H1 (cell line): ENCODE results near the gene NRTN. TPM values are rescaled to one million over a fixed set of nuclear protein-coding genes. Genes with fewer than 3 reads are reported as not detected.

ENCODE experiments used
- CTCF ChIA-PET: fragments of 300-600 bp; sonication (Branson Sonifier 250); formaldehyde crosslinking; loops from one replicate; lab custom pipeline; 2021; ENCODE audit not compliant: partially characterized antibody; lab: Charles Lee
- POLR2A ChIA-PET: fragments of 300-600 bp; sonication (Branson Sonifier 250); formaldehyde crosslinking; loops from one replicate; lab custom pipeline; 2021; ENCODE audit warnings: inconsistent platforms; ENCODE audit not compliant: partially characterized antibody; lab: Charles Lee
- DNase-seq, 2 experiments: peaks; one replicate each; pipeline versions ENCODE4 v3.0.0 to v3.0.0-alpha.2; 2010 to 2022; ENCODE audit warnings: low spot score in 2 of 2, low read depth in 1 of 2, mixed read lengths in 1 of 2
- FAIRE-seq: peaks from 2 replicates; lab custom pipeline; 2011; peaks lifted over from hg19 to GRCh38; lab: Jason Lieb, UNC
- H2AFZ ChIP-seq: 2 replicates; pipeline ENCODE4 v1.8.1; 2012; ENCODE audit warnings: low read length, inconsistent platforms
- H2AK5ac ChIP-seq: 2 replicates; pipeline ENCODE4 v1.6.1; 2013; ENCODE audit warnings: low read depth, low read length
- H2BK120ac ChIP-seq: replicated peaks from 2 replicates; pipeline ENCODE3; 2013; ENCODE audit warnings: low read depth, low read length, inconsistent platforms
- H2BK12ac ChIP-seq: 2 replicates; pipeline ENCODE4 v1.6.1; 2013; ENCODE audit warnings: low read depth, low read length
- H2BK15ac ChIP-seq: 2 replicates; pipeline ENCODE4 v1.6.1; 2013; ENCODE audit warnings: low read length
- H2BK20ac ChIP-seq: 2 replicates; pipeline ENCODE4 v1.6.1; 2013; ENCODE audit warnings: low read length
- H2BK5ac ChIP-seq: 2 replicates; pipeline ENCODE4 v1.6.1; 2013; ENCODE audit warnings: low read depth, low read length
- H3K14ac ChIP-seq: 2 replicates; pipeline ENCODE4 v1.6.1; 2013; ENCODE audit warnings: inconsistent platforms; ENCODE audit not compliant: insufficient read length
- H3K18ac ChIP-seq: 2 replicates; pipeline ENCODE4 v1.6.1; 2013; ENCODE audit warnings: low read length; ENCODE audit errors: extremely low read depth
- H3K23ac ChIP-seq: 2 replicates; pipeline ENCODE4 v1.6.1; 2013; ENCODE audit warnings: inconsistent platforms; ENCODE audit not compliant: insufficient read length
- H3K23me2 ChIP-seq: 2 replicates; pipeline ENCODE4 v1.6.1; 2013; ENCODE audit warnings: low read depth, low read length
- H3K27ac ChIP-seq: 2 replicates; pipeline ENCODE4 v1.6.1; 2011; ENCODE audit warnings: low read depth, low read length, inconsistent platforms
- H3K27me3 ChIP-seq, 4 experiments: replicated peaks in 1 of 4; 1 replicate in 1 of 4; 2 replicates in 3 of 4; pipeline versions ENCODE4 v1.6.1 to v1.8.1; 2011 to 2013; ENCODE audit warnings: low read length in 3 of 4, mild to moderate bottlenecking in 3 of 4, inconsistent platforms in 2 of 4, mixed read lengths in 2 of 4, moderate library complexity in 1 of 4; ENCODE audit not compliant: control insufficient read depth in 3 of 4, insufficient read depth in 3 of 4; ENCODE audit errors: extremely low read depth in 1 of 4
- H3K36me3 ChIP-seq, 4 experiments: 2 replicates each; pipeline versions ENCODE4 v1.6.1 to v1.8.1; 2011 to 2013; ENCODE audit warnings: mild to moderate bottlenecking in 4 of 4, low read length in 3 of 4, moderate library complexity in 2 of 4, control low read depth in 1 of 4, inconsistent platforms in 1 of 4; ENCODE audit not compliant: insufficient read depth in 4 of 4, control insufficient read depth in 2 of 4
- H3K4ac ChIP-seq: replicated peaks from 2 replicates; pipeline ENCODE3; 2013; ENCODE audit warnings: low read length, low read depth, mixed read lengths, inconsistent platforms; ENCODE audit not compliant: insufficient read length
- H3K4me1 ChIP-seq, 4 experiments: replicated peaks in 1 of 4; 1 replicate in 1 of 4; 2 replicates in 3 of 4; pipeline versions ENCODE4 v1.6.1 to v1.8.1; 2011 to 2013; ENCODE audit warnings: low read length in 3 of 4, inconsistent platforms in 2 of 4, mixed read lengths in 1 of 4; ENCODE audit not compliant: insufficient read depth in 4 of 4, control insufficient read depth in 3 of 4
- H3K4me2 ChIP-seq, 2 experiments: 2 replicates each; pipeline versions ENCODE4 v1.6.1 to v1.8.1; 2011 to 2013; ENCODE audit warnings: low read depth in 2 of 2, low read length in 2 of 2, control low read depth in 1 of 2, inconsistent platforms in 1 of 2, mild to moderate bottlenecking in 1 of 2; ENCODE audit not compliant: insufficient read depth in 1 of 2
- H3K4me3 ChIP-seq, 4 experiments: fragments of 200-600, 300-600 bp in 1 of 4; sonication (generic), shearing (Covaris generic), sonication (Bioruptor Twin) in 1 of 4; 2 replicates each; pipeline versions ENCODE4 v1.5.1 to v1.8.1; 2011 to 2016; ENCODE audit warnings: low read length in 4 of 4, low read depth in 3 of 4, control low read depth in 2 of 4, inconsistent platforms in 2 of 4, mild to moderate bottlenecking in 2 of 4, mixed read lengths in 1 of 4, moderate library complexity in 1 of 4; ENCODE audit not compliant: insufficient read depth in 2 of 4; ENCODE audit errors: extremely low read depth in 1 of 4
- H3K56ac ChIP-seq: replicated peaks from 2 replicates; pipeline ENCODE3; 2013; ENCODE audit warnings: low read depth, mild to moderate bottlenecking, mixed read lengths, low read length, inconsistent platforms; ENCODE audit not compliant: insufficient read length
- H3K79me1 ChIP-seq: 2 replicates; pipeline ENCODE4 v1.6.1; 2013; ENCODE audit warnings: low read depth, low read length, control low read depth
- H3K79me2 ChIP-seq, 2 experiments: 2 replicates each; pipeline versions ENCODE4 v1.6.1 to v1.8.1; 2012 to 2013; ENCODE audit warnings: low read length in 2 of 2, mild to moderate bottlenecking in 2 of 2, inconsistent platforms in 1 of 2; ENCODE audit not compliant: insufficient read depth in 2 of 2, control insufficient read depth in 1 of 2
- H3K9ac ChIP-seq, 4 experiments: replicated peaks in 1 of 4; 1 replicate in 1 of 4; 2 replicates in 3 of 4; pipeline versions ENCODE4 v1.6.1 to v1.8.1; 2011 to 2013; ENCODE audit warnings: low read depth in 3 of 4, low read length in 3 of 4, control low read depth in 2 of 4, mild to moderate bottlenecking in 2 of 4, moderate library complexity in 2 of 4, inconsistent platforms in 1 of 4; ENCODE audit errors: extremely low read depth in 1 of 4
- H3K9me3 ChIP-seq, 2 experiments: 2 replicates each; pipeline versions ENCODE4 v1.6.1 to v1.8.1; 2012 to 2013; ENCODE audit warnings: mild to moderate bottlenecking in 2 of 2, moderate library complexity in 2 of 2, control low read depth in 1 of 2, inconsistent platforms in 1 of 2, low read depth in 1 of 2, low read length in 1 of 2, mixed read lengths in 1 of 2; ENCODE audit not compliant: insufficient read depth in 2 of 2
- H4K20me1 ChIP-seq, 2 experiments: replicated peaks in 1 of 2; 2 replicates each; pipeline versions ENCODE3 to v1.8.1; 2011 to 2013; ENCODE audit warnings: inconsistent platforms in 2 of 2, low read length in 2 of 2, mild to moderate bottlenecking in 1 of 2; ENCODE audit not compliant: insufficient read depth in 2 of 2, control insufficient read depth in 1 of 2
- H4K5ac ChIP-seq: 2 replicates; pipeline ENCODE4 v1.6.1; 2013; ENCODE audit warnings: low read length, low read depth, mixed read lengths, inconsistent platforms; ENCODE audit not compliant: insufficient read length
- H4K8ac ChIP-seq: 2 replicates; pipeline ENCODE4 v1.8.0; 2013; ENCODE audit warnings: mild to moderate bottlenecking, moderate library complexity, low read length, inconsistent platforms; ENCODE audit not compliant: insufficient read depth; ENCODE audit errors: extremely low read depth
- H4K91ac ChIP-seq: replicated peaks from 2 replicates; pipeline ENCODE3; 2013; ENCODE audit warnings: low read length, mixed read lengths, inconsistent platforms; ENCODE audit not compliant: insufficient read length
- CREB1 ChIP-seq: IDR thresholded peaks from 2 replicates; pipeline ENCODE4 v1.6.1; 2012; ENCODE audit warnings: inconsistent platforms
- CTCF ChIP-seq, 3 experiments: IDR thresholded peaks; 1 replicate in 2 of 3; 2 replicates in 1 of 3; pipeline versions ENCODE4 v1.5.1 to v1.6.1; 2011; ENCODE audit warnings: low read length in 3 of 3, mild to moderate bottlenecking in 3 of 3, inconsistent platforms in 2 of 3, low read depth in 1 of 3, moderate library complexity in 1 of 3; ENCODE audit not compliant: insufficient read depth in 1 of 3; ENCODE audit errors: control extremely low read depth in 1 of 3
- EP300 ChIP-seq, 2 experiments: IDR thresholded peaks; 1 replicate in 1 of 2; 2 replicates in 1 of 2; pipeline ENCODE4 v1.6.1; 2011 to 2012; ENCODE audit warnings: low read depth in 2 of 2, low read length in 2 of 2, mild to moderate bottlenecking in 2 of 2, borderline replicate concordance in 1 of 2, inconsistent platforms in 1 of 2, moderate library complexity in 1 of 2
- KDM4A ChIP-seq: IDR thresholded peaks from one replicate; pipeline ENCODE4 v1.7.1; 2012; ENCODE audit warnings: low read depth, mild to moderate bottlenecking, moderate library complexity, low read length, inconsistent platforms; ENCODE audit not compliant: severe bottlenecking
- POU5F1 ChIP-seq: IDR thresholded peaks from 2 replicates; pipeline ENCODE4 v1.6.1; 2011; ENCODE audit warnings: low read depth, mild to moderate bottlenecking, low read length, moderate library complexity
- RAD21 ChIP-seq, 2 experiments: IDR thresholded peaks in 1 of 2; conservative IDR thresholded peaks in 1 of 2; 2 replicates each; pipeline ENCODE4 v1.6.1; 2011; ENCODE audit warnings: low read depth in 2 of 2, low read length in 2 of 2, improper control_type of control experiment in 1 of 2, inconsistent platforms in 1 of 2, mild to moderate bottlenecking in 1 of 2, moderate library complexity in 1 of 2
- SIX5 ChIP-seq: IDR thresholded peaks from 2 replicates; pipeline ENCODE4 v1.6.1; 2011; ENCODE audit warnings: mild to moderate bottlenecking, low read depth, low read length
- TBP ChIP-seq: IDR thresholded peaks from 2 replicates; pipeline ENCODE4 v1.6.1; 2011; ENCODE audit warnings: low read depth, low read length, improper control_type of control experiment
- TEAD4 ChIP-seq: IDR thresholded peaks from 2 replicates; pipeline ENCODE4 v1.6.1; 2012; ENCODE audit warnings: low read depth, low read length, inconsistent platforms, mixed read lengths
- WGBS, 2 experiments: shearing (Covaris generic) in 1 of 2; methylation state at CpG; one replicate each; pipeline versions ENCODE4 v1.1.6 to v1.1.7; 2013 to 2015; ENCODE audit warnings: low lambda C conversion rate in 2 of 2, mixed read lengths in 2 of 2, inconsistent platforms in 1 of 2, low coverage in 1 of 2, missing lambda C conversion rate in 1 of 2; ENCODE audit not compliant: insufficient replicate concordance in 2 of 2, insufficient coverage in 1 of 2, insufficient read length in 1 of 2; ENCODE audit errors: extremely low coverage in 1 of 2, missing lambda C conversion rate in 1 of 2; 5-methylcytosine and 5-hydroxymethylcytosine counted together
- polyA plus RNA-seq, 7 experiments: library from polyadenylated mRNA; depleted of rRNA in 3 of 7; stranded (reverse) in 5 of 7; unstranded in 2 of 7; fragments of >200 nt in 5 of 7; fragments of 200-250 nt in 2 of 7; gene quantifications; 1 replicate in 5 of 7; 2 replicates in 1 of 7; 4 replicates in 1 of 7; pipeline versions ENCODE4 v1.2.1 to v1.2.3, GENCODE V29; 2011 to 2013; ENCODE audit warnings: missing spikeins in 2 of 7, mixed read lengths in 2 of 7
- total RNA-seq: library from RNA; stranded (reverse); fragmentation: NEBNext Ultra II Directional; extraction: Animal tissue kit (Norgen Biotek cat#: 25700); gene quantifications from 2 replicates; pipeline ENCODE4 v1.2.1, GENCODE V29; 2021

The NRTN gene
- total and polyA plus RNA-seq, 2 of the 8 experiments (the other 6 are each of a cell fraction or from before 2014, with no cell fraction given): 3.9 to 5.3 TPM

- Histone ChIP-seq H3K27ac (no peak overlapping the region), H4K5ac (no peak overlapping the region), H3K27me3 (peaks cover 2 to 16% (median 8%) of the 10 kb centered on the region in 4 experiments; a peak in 6 of 7 replicates), H2BK5ac (no peak overlapping the region), H3K56ac (no peak overlapping the region), H3K4ac (no peak overlapping the region), H2BK15ac (no peak overlapping the region), H3K79me2 (no peaks in the 10 kb centered on the region; a peak in 1 of 4 replicates), H3K4me3 (peak overlapping the region; percentile 31 to 58 (median 34)), H2AK5ac (no peak overlapping the region), H4K8ac (peak overlapping the region; percentile 16), H3K79me1 (peaks cover 4% of the 10 kb centered on the region; the same call in 1 of the 2 replicates), H3K9me3 (no peaks in the 10 kb centered on the region), H2BK120ac (no peak overlapping the region), H3K14ac (no peak overlapping the region), H3K9ac (no peak overlapping the region), H2AFZ (no peak overlapping the region), H4K91ac (no peak overlapping the region), H3K23ac (no peak overlapping the region), H2BK12ac (no peak overlapping the region), H4K20me1 (peaks cover 0 to 6% of the 10 kb centered on the region in 2 experiments), H3K4me2 (peak overlapping the region; percentile 51 to 69), H3K23me2 (peaks cover 7% of the 10 kb centered on the region), H3K36me3 (no peaks in the 10 kb centered on the region), H3K18ac (no peak overlapping the region), H2BK20ac (no peak overlapping the region), H3K4me1 (peaks cover 0 to 18% (median 10%) of the 10 kb centered on the region in 4 experiments; a peak in 5 of 7 replicates)
- DNase-seq (peak in 1 of 2 experiments; percentile 94), FAIRE-seq (no peak)
- CTCF ChIA-PET: interaction anchor here (1.0 to 4.5 kb wide), 4 partner anchors 17 to 217 kb away, joined by 3 to 32 read pairs (median 5); no protein-coding TSS in a partner anchor
- WGBS, 2 experiments: 5% methylated on average over 38 of the region's 46 CpGs; no CpG with 5 or more reads in 1 of the 2 experiments
- POLR2A ChIA-PET: interaction anchor here (1.9 to 3.4 kb wide), 3 partner anchors 23 to 98 kb away, joined by 9 to 35 read pairs (median 10); partner anchors contain the start of gene NDUFA11
- TF ChIP-seq KDM4A (peak; percentile 40), TBP (no peak), SIX5 (no peak), RAD21 (IDR thresholded peaks at IDR 0.05 in 1 of 2, conservative IDR thresholded peaks at IDR 0.05 in 1 of 2; ENCODE audit: low read depth in 2 of 2, low read length in 2 of 2) (peak; percentile 69 to 77), TEAD4 (no peak), POU5F1 (no peak), CREB1 (0 out of 2 replicates have a peak, but pooled peaks have one; percentile 37), EP300 (IDR thresholded peaks at IDR 0.05; ENCODE audit: borderline replicate concordance in 1 of 2, low read depth in 2 of 2, low read length in 2 of 2) (peak in 1 of 2 experiments; percentile 75; a peak in 1 of 3 replicates), CTCF (IDR thresholded peaks at IDR 0.05; ENCODE audit: control extremely low read depth in 1 of 3, insufficient read depth in 1 of 3, low read depth in 1 of 3, low read length in 3 of 3) (peak; percentile 85 to 89 (median 88))
Observed at GRCh38 chr19:5805462-5806132, 730 bp downstream of the NRTN start.
